GM19025 (cell line): Measurements from ENCODE around the gene ARL2.
"Not testable (repeated sequence)": the region's sequence is repeated elsewhere in the genome, so short reads cannot be mapped to it uniquely, and the experiment has no call there.

Source experiments
- ATAC-seq: cut with Tn5 transposase; IDR thresholded peaks from one replicate; pipeline ENCODE4 v1.9.1; 2021; ENCODE audit warnings: mild to moderate bottlenecking, low read depth, moderate library complexity; ENCODE audit not compliant: unreplicated experiment

ARL2 gene

DNA sequence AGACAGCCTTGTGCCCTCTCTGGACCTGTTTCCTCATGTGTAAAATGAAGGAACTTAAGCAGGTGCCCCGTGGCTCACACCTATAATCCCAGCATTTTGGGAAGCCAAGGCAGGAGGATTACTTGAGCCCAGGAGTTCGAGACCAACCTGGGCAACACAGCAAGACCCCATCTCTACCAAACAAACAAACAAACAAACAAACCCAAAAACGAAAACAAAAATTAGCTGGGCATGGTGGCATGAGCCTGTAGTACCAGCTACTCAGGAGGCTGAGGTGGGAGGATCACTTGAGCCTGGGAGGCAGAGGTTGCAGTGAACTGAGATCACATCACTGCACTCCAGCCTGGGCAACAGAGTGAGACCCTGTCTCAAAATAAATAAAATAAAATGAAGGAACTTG lies 10.0 kb upstream of the ARL2 start:
- ATAC-seq, result not testable (repeated sequence)

- no peak for ATAC-seq
These were observed 5.9 kb upstream of the ARL2 start for GRCh38 chr11:65008016-65008415.

DNA sequence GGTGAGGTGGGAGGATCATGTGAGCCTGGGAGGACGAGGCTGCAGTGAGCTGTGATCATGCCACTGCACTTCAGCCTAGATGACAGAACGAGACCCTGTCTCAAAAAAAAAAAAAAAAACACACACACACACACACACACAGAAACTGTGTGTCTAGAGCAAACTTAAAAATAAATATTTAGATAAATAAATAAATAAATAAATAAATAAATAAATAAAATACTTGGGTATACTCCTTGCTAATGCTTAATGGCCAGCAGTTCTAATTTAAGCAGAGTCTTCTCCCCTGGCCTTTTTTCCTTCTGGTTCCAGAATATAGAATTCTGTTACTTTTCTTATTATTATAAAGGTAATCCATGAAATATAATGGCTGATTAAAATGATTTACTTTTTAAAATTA lies 5.1 kb upstream of the ARL2 start:
- no peak for ATAC-seq

- ATAC-seq, result peak; percentile 61
These were observed 651 bp upstream of the ARL2 start for GRCh38 chr11:65013130-65013887.

- no peak for ATAC-seq
These were observed 817 bp downstream of the ARL2 start for GRCh38 chr11:65014726-65015227.

DNA sequence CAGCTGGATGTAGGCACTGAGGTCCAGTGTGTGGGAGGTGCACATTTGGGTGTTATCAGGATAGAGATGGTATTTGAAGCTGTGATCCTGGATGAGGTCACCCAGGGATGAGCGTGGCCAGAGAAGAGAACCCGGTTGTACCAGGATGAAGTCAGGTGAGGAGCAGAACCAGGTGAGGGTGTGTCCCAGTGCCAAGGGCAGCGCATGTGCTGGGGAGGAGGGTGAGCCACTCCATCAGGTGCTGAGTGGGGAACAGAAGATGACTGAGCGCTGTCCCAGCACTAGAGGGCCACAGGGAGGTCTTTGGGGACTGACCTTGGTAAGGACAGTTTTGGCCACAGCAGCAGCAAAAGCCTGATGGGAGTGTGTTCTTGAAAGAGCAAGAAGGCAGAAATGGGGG lies 2.7 kb downstream of the ARL2 start:
- no peak for ATAC-seq

- ATAC-seq, result no peak
These were observed 4.0 kb downstream of the ARL2 start for GRCh38 chr11:65017937-65018336.

DNA sequence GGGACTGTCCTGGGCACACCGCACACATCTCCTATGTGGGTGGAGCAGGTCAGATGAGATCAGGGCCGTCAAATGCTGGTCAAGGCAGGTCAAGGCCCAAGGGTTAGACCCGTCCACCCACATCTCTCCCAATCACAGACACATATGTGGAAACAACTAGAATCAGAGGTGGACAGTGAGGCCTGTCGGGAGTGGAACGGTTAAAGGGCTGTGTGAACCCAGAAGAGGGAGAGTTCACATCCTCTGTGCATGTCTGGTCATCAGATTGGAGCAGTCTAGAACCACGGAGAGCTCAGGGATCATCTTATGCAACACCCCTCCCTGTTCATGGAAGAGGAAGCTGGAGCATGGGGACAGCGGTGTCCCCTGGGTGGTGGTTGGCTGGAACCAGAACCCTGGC lies 5.9 kb downstream of the ARL2 start:
- no peak for ATAC-seq

DNA sequence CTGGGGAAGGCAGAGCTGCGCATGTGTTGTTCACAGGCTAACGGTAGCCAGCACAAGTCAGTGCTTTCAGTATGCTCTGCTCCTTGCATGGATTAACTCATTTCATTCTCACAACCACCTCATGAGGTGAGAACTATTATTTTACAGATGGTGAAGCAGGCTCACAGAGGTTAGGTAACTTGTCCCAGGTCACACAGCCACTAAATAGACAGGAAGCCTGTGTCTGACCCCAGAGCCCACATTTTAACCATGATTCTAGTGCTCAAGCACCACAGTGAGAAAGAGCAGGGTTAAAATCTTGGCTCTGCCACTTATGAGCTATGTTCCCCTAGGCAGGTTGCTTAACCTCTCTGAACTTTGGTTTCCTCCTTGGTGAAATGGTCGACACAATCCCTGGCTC lies 7.0 kb downstream of the ARL2 start:
- ATAC-seq, result no peak

DNA sequence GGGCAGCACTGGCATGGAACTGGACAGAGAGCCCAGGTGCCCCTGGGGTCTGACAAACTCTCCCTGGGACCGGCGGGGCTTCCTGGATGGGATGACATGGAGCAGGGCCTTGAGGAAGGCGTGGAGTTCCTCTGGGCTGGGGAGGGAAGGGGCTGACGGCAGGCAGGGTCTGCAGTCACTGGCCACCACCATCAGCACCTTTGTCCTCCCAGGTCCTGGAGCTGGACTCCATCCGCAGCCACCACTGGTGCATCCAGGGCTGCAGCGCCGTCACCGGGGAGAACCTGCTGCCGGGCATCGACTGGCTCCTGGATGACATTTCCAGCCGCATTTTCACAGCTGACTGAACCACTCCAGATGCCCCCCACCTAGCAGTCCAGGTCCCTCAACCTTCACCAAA lies 7.5 kb downstream of the ARL2 start:
- no peak for ATAC-seq

GRCh38 chr11:65023502-65023901 lies 9.5 kb downstream of the ARL2 start:
- not testable (repeated sequence) for ATAC-seq

DNA sequence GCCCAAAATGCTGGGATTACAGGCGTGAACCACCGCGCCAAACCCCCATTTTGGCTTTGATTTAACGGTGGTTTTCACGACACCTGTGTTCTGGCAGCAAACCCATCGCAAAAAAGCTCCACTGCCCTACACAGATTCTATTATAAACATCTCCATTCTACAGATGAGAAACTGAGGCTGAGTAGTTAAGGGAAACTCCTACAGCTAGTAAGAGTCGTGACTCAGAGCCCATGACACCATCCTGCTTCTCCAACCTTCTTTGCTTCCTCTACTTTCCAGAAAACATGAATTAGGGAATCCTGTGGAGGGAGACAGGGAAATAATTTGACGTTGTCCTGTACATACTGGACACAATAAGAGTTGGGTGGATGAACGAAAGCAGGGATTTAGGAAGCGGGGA lies 12.8 kb downstream of the ARL2 start:
- ATAC-seq, result no peak

DNA sequence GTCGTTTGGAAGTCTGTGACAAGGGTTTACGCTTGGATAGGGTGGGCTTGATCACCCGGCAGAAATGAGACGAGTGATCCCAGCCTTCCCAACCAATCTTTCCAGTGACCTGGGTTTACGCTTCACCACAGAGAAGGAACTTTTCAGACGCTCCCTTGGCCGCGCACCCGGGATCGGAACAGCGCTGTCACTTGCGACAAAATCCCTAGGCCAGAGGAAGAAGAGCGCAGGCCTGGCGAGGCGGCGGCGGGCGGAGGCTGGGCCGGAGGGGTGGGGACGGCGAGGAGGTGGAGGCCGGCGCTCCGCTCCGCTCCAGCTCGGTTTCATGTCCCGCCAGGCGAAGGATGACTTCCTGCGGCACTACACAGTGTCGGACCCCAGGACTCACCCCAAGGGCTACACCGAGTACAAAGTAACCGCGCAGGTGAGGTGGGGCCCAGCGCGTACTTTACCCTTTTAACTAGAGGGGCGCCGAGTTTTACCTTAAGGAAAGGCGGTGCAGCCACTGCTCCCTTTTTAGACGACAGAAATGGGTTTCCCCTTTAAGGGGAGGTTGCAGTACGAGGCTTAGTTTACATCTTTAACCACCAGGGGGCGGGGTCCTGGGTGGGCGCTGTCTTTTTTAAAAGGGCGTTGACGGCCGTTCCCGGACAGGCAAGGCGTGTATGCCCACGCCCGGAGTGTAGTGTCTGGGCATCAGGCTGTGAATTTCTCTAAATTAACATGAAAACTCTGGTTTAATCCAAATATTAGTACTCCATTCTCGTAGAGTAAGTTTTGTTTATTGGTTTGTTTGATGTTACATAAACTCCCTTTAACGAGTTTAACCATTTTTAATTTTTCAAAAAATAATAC lies 13.5 kb downstream of the ARL2 start, which contains the start of gene SNX15:
Gene SNX15, plus strand, starts transcription at position 227 of the 855 bp plus-strand sequence. Its CDS starts 99 bp downstream, at position 326.
- ATAC-seq, result peak; percentile 84

GRCh38 chr11:65032216-65032615 lies 18.3 kb downstream of the ARL2 start:
- ATAC-seq, result no peak

DNA sequence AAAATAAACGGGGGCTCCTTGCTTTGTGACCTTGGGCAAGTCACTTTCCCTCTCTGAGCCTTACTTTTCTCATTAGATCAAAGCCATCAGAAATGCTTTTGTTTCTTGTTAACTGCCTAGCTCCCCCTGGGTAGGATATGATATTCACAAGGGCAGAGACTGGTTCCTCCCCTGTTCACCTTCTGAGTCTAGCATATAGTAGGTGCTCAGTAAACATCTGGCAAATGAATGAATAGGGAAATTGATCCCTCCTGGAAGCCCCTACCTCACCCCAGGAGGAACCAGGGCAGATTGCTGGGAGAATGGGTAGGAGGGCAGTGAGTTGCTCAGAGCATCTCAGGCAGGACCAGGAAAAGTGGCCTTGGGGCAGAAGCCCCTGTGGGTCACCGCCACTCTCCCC lies 20.5 kb downstream of the ARL2 start:
- no peak for ATAC-seq

- ATAC-seq, result no peak
These were observed 21.6 kb downstream of the ARL2 start for GRCh38 chr11:65035579-65035978.

GRCh38 chr11:65036931-65037330 lies 23.0 kb downstream of the ARL2 start:
- no peak for ATAC-seq

DNA sequence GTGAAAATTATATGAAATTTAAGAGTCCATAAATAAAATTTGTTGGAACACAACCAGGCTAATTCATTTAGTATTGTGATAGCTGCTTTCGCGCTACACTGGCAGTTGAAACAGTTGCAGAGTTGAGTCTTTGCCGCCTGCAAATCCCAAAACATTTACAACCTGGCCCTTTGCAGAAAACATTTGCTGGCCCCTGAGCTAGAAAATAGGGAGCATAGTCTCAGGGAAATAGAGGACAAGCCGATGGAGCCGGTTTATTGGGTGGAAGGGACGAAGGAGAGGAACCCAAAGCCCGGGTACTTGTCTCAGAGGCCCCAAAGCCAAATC lies 26.5 kb downstream of the ARL2 start:
- ATAC-seq, result no peak

GRCh38 chr11:65040847-65041622 lies 27.1 kb downstream of the ARL2 start, which contains the start of gene SAC3D1:
TSS of gene SAC3D1 (plus strand) at chr11:65041210. CDS start at chr11:65041293, 83 bp downstream.
- peak; percentile 86 for ATAC-seq

- ATAC-seq, result no peak
These were observed 28.9 kb downstream of the ARL2 start for GRCh38 chr11:65042891-65043290.
